ENCODE measurements around the gene SNRPA. TPM values are rescaled to one million over a fixed set of nuclear protein-coding genes. Genes with fewer than 3 reads are reported as not detected.
"Not testable (repeated sequence)": the region's sequence is repeated elsewhere in the genome, so short reads cannot be mapped to it uniquely, and the experiment has no call there.

Gene SNRPA
- total RNA-seq, 2 donors from 2014 or later: 18.7 to 42.2 TPM

GRCh38 chr19:40763526-40763925, 12.5 kb downstream of the SNRPA start:
- Histone ChIP-seq H3K9me3 (no peaks in the 10 kb centered on the region), H3K27ac (no peak overlapping the region), H3K4me1 (no peaks in the 10 kb centered on the region), H3K4me3 (no peak overlapping the region), H3K27me3 (no peaks in the 10 kb centered on the region), H3K36me3 (replicated peaks in 1 of 2; ENCODE audit: insufficient read depth in 1 of 2, low read depth in 2 of 2) (peaks cover 32 to 65% of the 10 kb centered on the region in 2 donors)
- DNase-seq (no peak), ATAC-seq (no peak)
- 85 to 89% methylated on average over 6 to 7 of the region's 7 CpGs for WGBS, 2 donors
- TF ChIP-seq POLR2A (IDR thresholded peaks at IDR 0.05): no peak
- TF ChIP-seq CTCF (IDR thresholded peaks at IDR 0.05): no peak
- intact Hi-C loops (cut with DNase I): no loop called here

DNA sequence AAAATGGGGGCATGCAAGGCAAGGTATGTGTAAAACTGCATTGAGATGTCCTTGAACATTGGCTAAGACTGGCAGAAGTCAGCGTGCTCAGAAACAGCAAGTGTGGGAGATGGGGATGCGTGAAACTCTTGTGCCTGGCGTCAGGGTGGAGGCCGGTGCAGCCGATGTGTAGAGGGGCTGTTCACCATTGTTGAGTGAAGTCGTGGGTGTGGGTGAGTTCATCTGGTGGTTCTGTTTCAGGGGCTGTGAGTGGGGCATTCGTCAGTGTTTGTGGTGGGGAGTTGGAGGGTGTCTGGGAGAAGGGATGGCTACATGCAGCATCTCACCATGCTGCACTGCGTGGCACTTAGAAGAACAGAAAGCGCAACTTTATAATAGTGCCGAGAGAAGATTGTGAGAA, 13.0 kb downstream of the SNRPA start:
- WGBS, 2 donors: 87 to 91% methylated on average over 10 of the region's 10 CpGs
- intact Hi-C loops (cut with DNase I): no loop called here
- no peak for DNase-seq

GRCh38 chr19:40766385-40766784, 15.4 kb downstream of the SNRPA start:
- H3K9me3 ChIP-seq; H3K27ac ChIP-seq; intact Hi-C loops (cut with DNase I); H3K27me3 ChIP-seq; H3K4me1 ChIP-seq; H3K4me3 ChIP-seq; ATAC-seq; DNase-seq: not testable (repeated sequence)
- H3K36me3 ChIP-seq (replicated peaks in 1 of 2; ENCODE audit: insufficient read depth in 1 of 2, low read depth in 2 of 2): peaks cover 32 to 40% of the 10 kb centered on the region in 2 donors
- 94 to 96% methylated on average over 12 to 13 of the region's 13 CpGs for WGBS, 2 donors

More for the DNA sequence above, 13.0 kb downstream of the SNRPA start:
- no peaks in the 10 kb centered on the region for H3K27me3 ChIP-seq
- peaks cover 32 to 61% of the 10 kb centered on the region in 2 donors for H3K36me3 ChIP-seq (replicated peaks in 1 of 2; ENCODE audit: insufficient read depth in 1 of 2, low read depth in 2 of 2)
- no peak for TF ChIP-seq CTCF (IDR thresholded peaks at IDR 0.05)
- TF ChIP-seq POLR2A (IDR thresholded peaks at IDR 0.05): no peak
- no peaks in the 10 kb centered on the region for H3K4me1 ChIP-seq
- no peak for ATAC-seq
- H3K4me3 ChIP-seq: no peak overlapping the region
- H3K27ac ChIP-seq: no peak overlapping the region
- H3K9me3 ChIP-seq: no peaks in the 10 kb centered on the region

- no peak for ATAC-seq
Measured at GRCh38 chr19:40768869-40769268, 17.9 kb downstream of the SNRPA start.

DNA sequence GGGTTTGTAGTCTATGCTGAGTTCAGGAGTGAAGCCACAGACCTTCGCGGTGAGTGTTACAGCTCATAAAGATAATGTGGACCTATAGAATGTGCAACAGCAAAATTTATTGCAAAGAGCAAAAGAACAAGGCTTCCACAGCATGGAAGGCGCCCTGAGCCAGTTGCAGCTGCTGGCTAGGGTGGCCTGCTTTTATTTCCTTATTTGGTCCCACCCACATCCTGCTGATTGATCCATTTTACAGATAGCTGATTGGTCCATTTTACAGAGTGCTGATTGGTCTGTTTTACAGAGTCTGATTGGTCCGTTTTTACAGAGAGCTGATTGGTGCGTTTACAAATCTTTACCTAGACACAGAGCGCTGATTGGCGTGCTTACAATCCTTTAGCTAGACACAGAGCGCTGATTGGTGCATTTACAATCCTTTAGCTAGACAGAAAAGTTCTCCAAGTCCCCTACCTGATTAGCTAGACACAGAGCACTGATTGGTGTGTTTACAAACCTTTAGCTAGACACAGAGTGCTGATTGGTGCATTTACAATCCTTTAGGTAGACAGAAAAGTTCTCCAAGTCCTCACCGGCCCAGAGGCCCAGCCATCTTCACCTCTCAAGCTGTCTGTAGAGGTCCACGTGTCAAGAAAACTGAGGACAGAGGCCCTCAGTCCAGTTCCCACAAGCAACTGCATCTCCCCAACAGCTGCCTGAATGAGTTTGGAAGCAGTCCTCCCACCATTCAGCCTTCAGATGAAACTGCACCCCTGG, 20.3 kb downstream of the SNRPA start:
- intact Hi-C loops (cut with DNase I); DNase-seq; H3K36me3 ChIP-seq (replicated peaks in 1 of 2; ENCODE audit: insufficient read depth in 1 of 2, low read depth in 2 of 2); H3K27me3 ChIP-seq; H3K27ac ChIP-seq; H3K4me1 ChIP-seq; ATAC-seq; H3K9me3 ChIP-seq; H3K4me3 ChIP-seq: not testable (repeated sequence)
- 88 to 90% methylated on average over 10 of the region's 10 CpGs for WGBS, 2 donors

More at GRCh38 chr19:40768869-40769268, 17.9 kb downstream of the SNRPA start:
- Histone ChIP-seq H3K9me3 (no peaks in the 10 kb centered on the region), H3K27me3 (no peaks in the 10 kb centered on the region), H3K4me1 (no peaks in the 10 kb centered on the region), H3K36me3 (replicated peaks in 1 of 2; ENCODE audit: insufficient read depth in 1 of 2, low read depth in 2 of 2) (peaks cover 16 to 19% of the 10 kb centered on the region in 2 donors), H3K4me3 (no peak overlapping the region), H3K27ac (no peak overlapping the region)
- no peak for TF ChIP-seq CTCF (IDR thresholded peaks at IDR 0.05)
- TF ChIP-seq POLR2A (IDR thresholded peaks at IDR 0.05): no peak
- DNase-seq: no peak
- WGBS, 2 donors: 61 to 80% methylated on average over 5 of the region's 5 CpGs
- intact Hi-C loops (cut with DNase I): no loop called here

Data from body of pancreas (tissue), 4 donors.